ENCODE data around the gene TNFRSF18.

Gene TNFRSF18

DNA sequence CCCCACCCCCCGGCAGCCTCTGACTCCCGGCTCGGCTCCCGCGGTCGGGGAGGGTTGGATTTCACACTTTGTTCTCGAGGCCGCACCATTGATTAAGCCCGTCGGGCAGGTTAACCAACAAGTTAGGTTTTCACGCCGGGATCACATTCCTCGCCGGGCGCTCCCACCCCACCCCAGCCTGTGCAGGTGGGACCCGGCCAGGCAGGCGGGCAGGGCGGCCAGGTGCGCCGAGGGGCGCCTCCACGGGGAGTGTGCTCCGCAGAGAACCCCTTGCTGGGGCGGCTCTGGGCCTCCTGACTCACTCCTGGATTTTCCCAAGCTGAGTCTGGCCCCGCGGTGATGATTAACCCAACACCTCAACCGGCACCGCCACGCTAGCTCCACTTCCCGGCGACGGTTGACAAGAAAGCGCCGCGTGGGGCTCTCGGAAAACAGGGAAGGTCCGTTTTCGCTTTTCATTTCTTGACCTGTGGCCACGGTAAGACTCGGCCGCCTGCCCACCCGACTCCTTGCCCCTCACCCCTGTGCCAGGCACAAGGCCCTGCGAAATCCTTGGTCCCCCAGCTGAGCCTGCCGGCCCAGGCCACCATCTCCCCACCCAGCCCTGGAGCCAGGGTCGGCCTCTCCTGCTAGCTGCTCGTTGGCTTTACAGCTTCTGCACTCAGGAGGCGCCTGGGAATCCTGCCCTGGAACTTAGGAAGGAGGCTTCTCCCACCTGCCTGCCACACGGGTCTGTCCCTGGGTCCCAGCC, 41.5 kb downstream of the TNFRSF18 start:
- H3K4me3 ChIP-seq (ENCODE audit: low read depth, low read length): no peak overlapping the region
- H3K27ac ChIP-seq: no peak overlapping the region
- no peak for TF ChIP-seq CTCF (IDR thresholded peaks at IDR 0.05; ENCODE audit: low read depth, low read length)
- no peaks in the 10 kb centered on the region for H3K9me3 ChIP-seq (ENCODE audit: severe bottlenecking)
- no peaks in the 10 kb centered on the region for H3K36me3 ChIP-seq
- DNase-seq: no peak
- H3K27me3 ChIP-seq (ENCODE audit: insufficient read depth, low read depth, severe bottlenecking): no peaks in the 10 kb centered on the region

GRCh38 chr1:1164361-1164700, 42.1 kb downstream of the TNFRSF18 start:
- Histone ChIP-seq H3K36me3 (no peaks in the 10 kb centered on the region), H3K9me3 (ENCODE audit: severe bottlenecking) (no peaks in the 10 kb centered on the region), H3K4me3 (ENCODE audit: low read depth, low read length) (no peak overlapping the region), H3K27me3 (ENCODE audit: insufficient read depth, low read depth, severe bottlenecking) (no peaks in the 10 kb centered on the region), H3K27ac (no peak overlapping the region)
- DNase-seq: no peak
- no peak for TF ChIP-seq CTCF (IDR thresholded peaks at IDR 0.05; ENCODE audit: low read depth, low read length)

DNA sequence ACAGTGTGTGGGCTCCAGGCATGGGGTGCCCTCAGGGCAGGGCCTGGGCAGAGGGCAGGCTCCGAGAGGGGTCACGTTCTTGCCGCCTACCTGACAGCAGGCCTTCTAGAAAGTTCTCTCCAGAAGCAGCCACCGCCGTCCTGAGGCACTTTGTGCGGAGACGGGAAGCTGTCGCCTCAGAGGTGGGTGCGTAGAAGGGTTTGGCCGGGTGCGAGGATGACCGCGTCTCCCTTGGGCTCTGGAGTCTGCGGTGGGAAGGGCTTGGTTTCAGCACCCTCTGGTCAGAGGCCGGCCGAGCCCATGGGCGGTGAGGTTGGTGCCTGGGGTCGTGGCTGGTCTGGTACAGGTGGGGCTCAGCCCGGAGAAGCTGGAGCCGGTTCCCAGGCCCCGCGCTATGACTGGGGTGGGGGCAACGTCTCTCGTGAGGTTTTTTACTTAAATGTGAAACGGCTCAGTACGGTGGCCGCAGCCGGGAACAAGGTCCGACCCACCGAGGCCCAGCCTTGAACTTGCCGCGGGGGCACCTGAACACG, 42.8 kb downstream of the TNFRSF18 start:
- Histone ChIP-seq H3K27ac (no peak overlapping the region), H3K27me3 (ENCODE audit: insufficient read depth, low read depth, severe bottlenecking) (no peaks in the 10 kb centered on the region), H3K4me3 (ENCODE audit: low read depth, low read length) (no peak overlapping the region), H3K9me3 (ENCODE audit: severe bottlenecking) (no peaks in the 10 kb centered on the region), H3K36me3 (no peaks in the 10 kb centered on the region)
- DNase-seq: no peak
- TF ChIP-seq CTCF (IDR thresholded peaks at IDR 0.05; ENCODE audit: low read depth, low read length): no peak

DNA sequence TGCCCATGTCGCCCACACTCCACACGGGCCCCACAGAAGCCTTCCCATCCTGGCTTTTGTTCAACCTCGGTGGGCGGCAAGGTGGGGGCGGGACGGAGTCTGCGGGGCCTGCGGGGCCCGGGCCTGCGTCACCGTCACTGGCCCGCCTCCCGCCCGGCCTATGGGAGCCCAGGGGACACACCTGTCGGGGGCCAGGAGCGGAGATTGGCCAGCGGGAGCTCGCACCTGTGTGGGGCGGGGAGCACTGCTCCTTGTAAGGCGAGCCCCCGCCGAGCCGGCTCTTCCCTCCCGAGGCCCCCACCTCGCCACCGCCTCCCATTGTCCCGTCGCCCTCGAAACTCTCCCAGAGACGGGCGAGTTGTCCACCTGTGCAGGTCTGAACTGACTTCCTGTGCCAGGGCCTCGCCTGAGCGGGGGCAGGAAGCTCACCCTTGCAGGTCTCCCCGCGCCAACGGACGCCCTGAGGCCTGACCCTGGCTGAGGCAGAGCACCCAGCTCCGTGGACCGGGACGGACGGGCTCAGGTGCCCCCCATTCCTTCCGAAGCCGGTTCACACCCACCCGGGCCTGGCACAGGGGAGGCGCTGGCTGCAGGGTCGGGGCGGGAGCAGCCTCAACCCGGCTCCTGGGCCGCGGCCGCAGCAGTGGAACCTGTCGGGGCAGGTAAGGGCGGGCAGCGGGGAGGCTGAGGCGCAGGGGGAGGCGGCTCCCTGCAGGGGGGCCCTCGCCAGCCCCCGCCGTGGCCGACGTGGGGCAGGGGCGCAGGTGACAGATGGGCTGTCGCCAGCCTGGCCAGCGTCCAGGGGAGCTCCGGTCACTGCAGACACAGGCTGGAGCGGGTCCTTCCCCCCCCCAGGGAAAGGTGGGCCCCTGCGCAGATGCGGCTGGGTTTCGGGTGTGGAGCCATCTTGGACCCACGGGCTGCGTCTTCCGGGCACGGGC, 43.5 kb downstream of the TNFRSF18 start:
- no peak overlapping the region for H3K4me3 ChIP-seq (ENCODE audit: low read depth, low read length)
- no peak overlapping the region for H3K27ac ChIP-seq
- no peaks in the 10 kb centered on the region for H3K27me3 ChIP-seq (ENCODE audit: insufficient read depth, low read depth, severe bottlenecking)

DNA sequence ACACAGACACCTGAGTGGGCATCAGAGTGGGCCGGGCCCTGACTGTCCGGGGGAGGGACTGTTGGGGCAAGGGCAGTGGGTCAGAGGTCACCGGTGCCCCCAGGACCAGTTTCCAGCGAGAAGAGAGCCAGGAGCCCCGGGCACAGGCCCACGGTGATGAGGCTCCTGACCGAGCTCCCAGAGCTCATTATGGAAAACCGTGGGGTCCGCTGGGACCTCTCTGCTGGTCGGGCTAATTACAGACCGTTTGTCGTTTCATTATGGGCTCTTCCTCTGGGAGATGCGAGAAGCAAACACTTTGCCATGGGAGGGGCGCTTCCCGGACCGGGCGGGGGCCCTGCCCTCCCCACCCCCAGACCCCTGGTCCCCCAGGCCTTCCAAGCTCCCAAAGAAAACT, 44.7 kb downstream of the TNFRSF18 start:
- H3K36me3 ChIP-seq: no peaks in the 10 kb centered on the region
- DNase-seq: no peak
- no peak overlapping the region for H3K4me3 ChIP-seq (ENCODE audit: low read depth, low read length)
- H3K9me3 ChIP-seq (ENCODE audit: severe bottlenecking): no peaks in the 10 kb centered on the region
- no peaks in the 10 kb centered on the region for H3K27me3 ChIP-seq (ENCODE audit: insufficient read depth, low read depth, severe bottlenecking)
- no peak overlapping the region for H3K27ac ChIP-seq
- TF ChIP-seq CTCF (IDR thresholded peaks at IDR 0.05; ENCODE audit: low read depth, low read length): no peak

More for the DNA sequence above, 43.5 kb downstream of the TNFRSF18 start:
- no peaks in the 10 kb centered on the region for H3K9me3 ChIP-seq (ENCODE audit: severe bottlenecking)
- no peaks in the 10 kb centered on the region for H3K36me3 ChIP-seq
- DNase-seq: no peak
- TF ChIP-seq CTCF (IDR thresholded peaks at IDR 0.05; ENCODE audit: low read depth, low read length): no peak
